Rectal smooth muscle tissue (tissue), 1 donor: ENCODE data around the gene RNF115.

Experiments
- H3K27ac ChIP-seq: one replicate; pipeline ENCODE4 v1.7.0; 2013; ENCODE audit warnings: low read depth, low read length, inconsistent platforms
- H3K27me3 ChIP-seq: one replicate; pipeline ENCODE4 v1.7.0; 2013; ENCODE audit warnings: low read length; ENCODE audit not compliant: control insufficient read depth, insufficient read depth
- H3K36me3 ChIP-seq: one replicate; pipeline ENCODE4 v1.7.0; 2013; ENCODE audit warnings: low read length; ENCODE audit not compliant: control insufficient read depth, insufficient read depth
- H3K4me1 ChIP-seq: one replicate; pipeline ENCODE4 v1.7.0; 2013; ENCODE audit warnings: low read length; ENCODE audit not compliant: control insufficient read depth, insufficient read depth
- H3K4me3 ChIP-seq: one replicate; pipeline ENCODE4 v1.7.0; 2013; ENCODE audit warnings: low read length
- H3K9ac ChIP-seq: one replicate; pipeline ENCODE4 v1.7.0; 2013; ENCODE audit warnings: low read length

Gene RNF115

GRCh38 chr1:145695821-145696629 lies 127.9 kb downstream of the RNF115 start:
- H3K36me3 ChIP-seq: no peaks in the 10 kb centered on the region
- H3K4me3 ChIP-seq: no peak overlapping the region
- no peaks in the 10 kb centered on the region for H3K27me3 ChIP-seq
- no peaks in the 10 kb centered on the region for H3K4me1 ChIP-seq
- H3K9ac ChIP-seq: no peak overlapping the region
- H3K27ac ChIP-seq: no peak overlapping the region

- Histone ChIP-seq H3K27me3 (no peaks in the 10 kb centered on the region), H3K4me1 (no peaks in the 10 kb centered on the region), H3K9ac (no peak overlapping the region), H3K27ac (no peak overlapping the region), H3K4me3 (no peak overlapping the region), H3K36me3 (no peaks in the 10 kb centered on the region)
Observed at GRCh38 chr1:145692785-145693443, 131.0 kb downstream of the RNF115 start.

DNA sequence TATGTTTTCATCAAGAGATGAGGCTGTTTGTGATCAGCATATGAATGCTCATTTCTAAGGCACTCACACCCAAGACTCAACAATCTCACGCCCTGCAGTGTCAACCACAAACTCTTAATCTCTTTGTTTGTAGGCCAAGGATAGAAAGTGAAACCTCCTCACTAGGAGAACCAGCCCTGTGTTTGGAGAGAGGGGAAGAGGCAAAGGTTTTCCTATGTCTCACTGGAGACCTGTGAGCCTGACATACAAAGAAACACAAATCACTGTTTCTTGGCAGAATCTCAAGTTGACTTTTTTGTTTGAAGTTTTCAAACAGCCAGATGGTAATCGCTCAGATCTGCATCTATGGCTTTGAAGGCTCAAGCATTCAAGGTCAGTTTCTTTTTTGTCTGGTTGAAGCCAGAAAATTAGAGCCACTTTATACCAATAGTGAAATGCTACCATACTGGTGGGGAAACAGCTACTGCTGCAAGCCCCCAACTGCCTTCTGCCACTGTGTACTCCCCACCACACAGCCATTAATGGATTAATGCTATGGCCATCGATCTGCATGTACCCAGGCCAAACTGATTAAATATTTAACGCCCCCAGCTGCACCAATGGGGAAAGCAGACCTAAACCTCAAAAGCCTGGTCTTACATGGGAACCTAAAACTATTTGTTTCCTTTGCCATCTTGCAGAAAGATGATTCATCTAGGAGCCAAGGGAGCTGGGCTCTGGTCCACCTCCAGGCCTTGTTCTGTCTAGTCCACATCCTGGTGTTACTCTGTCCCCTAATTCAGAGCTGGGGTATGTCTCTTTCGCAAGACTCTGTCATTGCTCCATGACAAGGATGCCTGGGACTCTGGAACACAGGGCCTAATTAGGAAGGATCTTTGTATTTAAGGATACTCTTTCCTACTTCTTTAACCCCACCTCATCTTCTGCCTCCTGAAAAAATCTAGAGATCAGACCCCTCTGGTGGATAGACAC lies 133.0 kb downstream of the RNF115 start:
- Histone ChIP-seq H3K4me3 (no peak overlapping the region), H3K27me3 (no peaks in the 10 kb centered on the region), H3K36me3 (no peaks in the 10 kb centered on the region), H3K27ac (no peak overlapping the region), H3K4me1 (no peaks in the 10 kb centered on the region), H3K9ac (no peak overlapping the region)

DNA sequence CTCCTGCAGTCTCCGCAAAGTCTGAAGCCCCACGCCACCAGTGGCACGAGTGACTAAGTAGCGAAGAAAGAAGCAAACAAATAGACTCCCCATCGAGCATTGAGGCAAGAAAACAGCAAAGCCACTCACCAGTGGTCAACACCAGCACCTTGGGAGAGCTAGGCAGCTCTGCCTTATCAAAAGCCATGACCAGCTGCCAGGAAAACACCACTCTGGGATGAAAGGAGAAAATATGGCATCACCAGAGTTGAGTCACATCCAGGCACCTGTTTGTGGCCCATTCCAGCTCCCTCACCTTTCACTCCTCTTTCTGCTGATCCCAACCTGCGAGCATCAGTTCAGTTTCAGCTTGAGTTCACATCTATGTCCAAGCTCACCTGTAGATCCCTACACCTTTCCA lies 134.0 kb downstream of the RNF115 start:
- Histone ChIP-seq H3K27ac (no peak overlapping the region), H3K4me3 (no peak overlapping the region), H3K36me3 (no peaks in the 10 kb centered on the region), H3K27me3 (no peaks in the 10 kb centered on the region), H3K4me1 (no peaks in the 10 kb centered on the region), H3K9ac (no peak overlapping the region)

GRCh38 chr1:145688924-145689323 lies 135.0 kb downstream of the RNF115 start:
- Histone ChIP-seq H3K27ac (no peak overlapping the region), H3K4me1 (no peaks in the 10 kb centered on the region), H3K4me3 (no peak overlapping the region), H3K27me3 (no peaks in the 10 kb centered on the region), H3K36me3 (no peaks in the 10 kb centered on the region), H3K9ac (no peak overlapping the region)
